Thymus (tissue), 11 donors: Measurements from ENCODE around the gene TGFB2. TPM values are rescaled to one million over a fixed set of nuclear protein-coding genes. Genes with fewer than 3 reads are reported as not detected.

Source experiments
- DNase-seq, 9 donors: peaks; one replicate each; pipeline ENCODE4 v3.0.0-alpha.2; 2013; ENCODE audit warnings: low spot score in 9 of 9, low read depth in 6 of 9, missing footprints in 1 of 9
- H3K27ac ChIP-seq, 2 donors: one replicate each; pipeline ENCODE4 v1.5.1; 2013; ENCODE audit warnings: control low read depth in 1 of 2, low read depth in 1 of 2, low read length in 1 of 2, mild to moderate bottlenecking in 1 of 2, moderate library complexity in 1 of 2
- H3K27me3 ChIP-seq, 2 donors: one replicate each; pipeline ENCODE4 v1.5.1; 2013; ENCODE audit warnings: low read length in 1 of 2; ENCODE audit not compliant: control insufficient read depth in 2 of 2, insufficient read depth in 1 of 2
- H3K36me3 ChIP-seq, 2 donors: one replicate each; pipeline ENCODE4 v1.5.1; 2013; ENCODE audit warnings: low read length in 1 of 2, mild to moderate bottlenecking in 1 of 2, moderate library complexity in 1 of 2; ENCODE audit not compliant: control insufficient read depth in 2 of 2, insufficient read depth in 2 of 2
- H3K4me1 ChIP-seq, 2 donors: one replicate each; pipeline ENCODE4 v1.5.1; 2013; ENCODE audit warnings: low read length in 2 of 2; ENCODE audit not compliant: control insufficient read depth in 2 of 2, insufficient read depth in 2 of 2
- H3K4me3 ChIP-seq, 2 donors: one replicate each; pipeline ENCODE4 v1.5.1; 2013; ENCODE audit warnings: low read length in 2 of 2, control low read depth in 1 of 2, mild to moderate bottlenecking in 1 of 2
- H3K9me3 ChIP-seq, 2 donors: one replicate each; pipeline ENCODE4 v1.5.1; 2013; ENCODE audit warnings: low read length in 1 of 2, mild to moderate bottlenecking in 1 of 2; ENCODE audit not compliant: control insufficient read depth in 2 of 2, insufficient read depth in 1 of 2
- WGBS: extraction: QIAGEN DNeasy Blood & Tissue Kit; methylation state at CpG from one replicate; pipeline ENCODE4 v1.1.7; 2013; 5-methylcytosine and 5-hydroxymethylcytosine counted together
- polyA plus RNA-seq: library from polyadenylated mRNA; stranded (reverse); fragments of 200-250 nt; gene quantifications from one replicate; pipeline ENCODE4 v1.2.3, GENCODE V29; 2013
- total RNA-seq: library from RNA; stranded (reverse); fragments of 120-200 nt; gene quantifications from one replicate; pipeline ENCODE4 v1.2.4, GENCODE V29; 2013
- donor health status: healthy.

TGFB2 gene
- total and polyA plus RNA-seq, 2 donors, result 0.94 to 1.6 TPM

DNA sequence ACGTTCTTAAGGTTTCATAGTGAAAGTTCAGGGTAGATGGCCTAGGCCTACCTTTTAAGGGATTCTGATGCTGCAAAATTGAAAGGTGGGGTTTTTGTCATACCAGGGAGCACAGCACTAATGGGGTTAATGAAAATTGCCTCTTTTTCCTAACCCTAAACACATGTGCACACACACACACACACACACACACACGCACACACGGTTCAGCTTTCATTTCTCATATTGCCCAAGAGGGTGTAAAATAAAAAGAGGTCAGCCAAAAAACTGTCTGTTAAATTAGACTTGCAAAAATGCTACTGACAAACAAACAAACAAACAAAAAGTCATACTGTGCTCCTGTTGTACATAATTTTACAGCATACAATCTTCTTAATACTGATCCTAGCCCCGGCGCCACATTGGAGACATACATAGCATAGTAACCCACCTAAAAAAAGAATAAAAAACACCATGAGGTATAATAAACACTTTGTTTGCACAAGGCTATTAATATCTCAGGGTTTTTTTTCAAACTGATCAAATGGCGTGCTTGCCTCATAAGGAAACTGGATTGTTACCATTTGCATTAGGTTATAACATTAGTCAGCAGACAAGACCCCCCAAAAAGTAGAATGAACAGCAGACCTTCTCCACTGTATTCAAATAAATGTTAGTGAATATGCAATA lies 69.1 kb downstream of the TGFB2 start:
- 92% methylated on average over 6 of the region's 6 CpGs for WGBS
- DNase-seq, result no peak
- Histone ChIP-seq H3K4me1 (no peaks in the 10 kb centered on the region), H3K36me3 (no peaks in the 10 kb centered on the region), H3K9me3 (no peaks in the 10 kb centered on the region), H3K27ac (no peak overlapping the region), H3K27me3 (no peaks in the 10 kb centered on the region), H3K4me3 (no peak overlapping the region)

- Histone ChIP-seq H3K4me3 (no peak overlapping the region), H3K27ac (no peak overlapping the region), H3K36me3 (no peaks in the 10 kb centered on the region), H3K27me3 (no peaks in the 10 kb centered on the region), H3K4me1 (no peaks in the 10 kb centered on the region), H3K9me3 (no peaks in the 10 kb centered on the region)
- DNase-seq, result no peak
- 92% methylated on average over 1 of the region's 1 CpG for WGBS
Observed at GRCh38 chr1:218415726-218416125, 70.6 kb downstream of the TGFB2 start.

DNA sequence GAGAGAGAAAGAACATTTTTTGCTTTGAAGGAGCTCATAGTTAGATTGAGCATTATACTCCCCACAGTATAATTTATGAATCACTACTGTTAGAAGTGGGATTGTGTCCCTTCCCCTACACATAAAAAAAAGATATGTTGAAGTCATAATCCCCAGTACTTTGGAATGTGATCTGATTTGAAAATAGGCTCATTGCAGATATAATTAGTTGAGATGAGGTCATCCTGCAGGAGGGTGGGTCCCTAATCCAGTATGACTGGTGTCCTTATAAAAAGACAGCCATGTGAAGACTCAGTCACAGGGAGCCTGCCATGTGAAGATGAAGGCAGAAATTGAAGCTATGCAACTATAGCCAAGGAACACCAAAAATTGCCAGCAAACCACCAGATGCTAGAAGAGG lies 76.4 kb downstream of the TGFB2 start:
- Histone ChIP-seq H3K4me1 (no peaks in the 10 kb centered on the region), H3K9me3 (no peaks in the 10 kb centered on the region), H3K4me3 (no peak overlapping the region), H3K36me3 (no peaks in the 10 kb centered on the region), H3K27me3 (no peaks in the 10 kb centered on the region), H3K27ac (no peak overlapping the region)
- DNase-seq, result no peak

DNA sequence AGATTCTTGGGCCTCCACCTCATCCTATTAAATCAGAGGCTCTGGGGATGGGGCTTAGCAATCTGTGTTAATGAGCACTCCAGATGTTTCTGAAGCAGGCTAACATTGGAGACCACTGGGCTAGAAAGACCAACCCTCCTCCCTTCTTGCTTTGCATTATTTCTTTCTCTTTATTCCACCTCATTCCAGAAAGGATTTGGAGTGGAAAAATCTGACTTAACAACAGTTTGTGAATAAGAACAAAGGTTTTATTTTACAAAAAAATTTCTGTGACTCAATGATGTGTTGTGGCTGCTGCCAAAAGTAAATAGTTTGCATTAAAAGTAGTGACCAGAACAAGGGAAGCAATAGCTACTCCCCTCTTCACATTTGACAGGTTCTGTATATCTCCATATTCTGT lies 79.4 kb downstream of the TGFB2 start:
- H3K9me3 ChIP-seq, result no peaks in the 10 kb centered on the region
- H3K4me1 ChIP-seq, result no peaks in the 10 kb centered on the region
- no peak for DNase-seq
- H3K27ac ChIP-seq, result no peak overlapping the region
- H3K36me3 ChIP-seq, result no peaks in the 10 kb centered on the region
- no peak overlapping the region for H3K4me3 ChIP-seq
- H3K27me3 ChIP-seq, result no peaks in the 10 kb centered on the region

DNA sequence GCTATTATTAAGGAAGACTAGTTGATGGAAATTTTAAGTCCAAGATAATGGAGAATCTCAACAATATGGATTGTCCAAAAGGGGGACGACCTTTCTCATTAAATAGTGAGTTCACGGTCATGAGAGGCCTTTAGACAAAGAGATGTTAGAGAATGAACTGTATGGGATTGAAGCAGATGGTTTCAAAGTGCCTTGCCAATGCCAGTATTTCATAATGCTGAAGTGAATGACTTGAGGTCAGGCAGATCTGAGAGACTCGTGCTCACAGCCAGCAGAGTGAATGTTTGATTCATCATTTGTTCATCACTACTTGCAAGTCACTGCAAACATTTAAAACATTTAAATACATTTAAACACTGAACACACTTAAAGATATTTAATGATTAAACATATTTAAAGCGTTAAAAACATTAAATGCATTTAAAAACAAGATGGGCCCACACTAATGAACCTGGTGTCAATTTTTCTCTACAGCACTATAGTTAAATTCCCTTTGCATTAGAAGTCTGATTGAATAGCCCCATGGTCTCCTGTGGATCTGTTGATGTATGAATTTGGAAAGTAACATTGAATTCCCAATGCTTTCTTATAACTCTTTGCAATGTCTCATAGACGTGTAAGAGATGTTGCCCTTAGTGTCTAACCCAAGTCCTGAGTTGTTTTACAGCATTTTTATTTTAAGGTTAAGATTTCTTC lies 80.7 kb downstream of the TGFB2 start:
- Histone ChIP-seq H3K4me3 (no peak overlapping the region), H3K27ac (no peak overlapping the region), H3K4me1 (no peaks in the 10 kb centered on the region), H3K9me3 (no peaks in the 10 kb centered on the region), H3K27me3 (no peaks in the 10 kb centered on the region), H3K36me3 (no peaks in the 10 kb centered on the region)
- DNase-seq, result no peak
- WGBS, result 93% methylated on average over 5 of the region's 5 CpGs

- Histone ChIP-seq H3K4me1 (no peaks in the 10 kb centered on the region), H3K27ac (no peak overlapping the region), H3K27me3 (no peaks in the 10 kb centered on the region), H3K9me3 (no peaks in the 10 kb centered on the region), H3K36me3 (no peaks in the 10 kb centered on the region), H3K4me3 (no peak overlapping the region)
- WGBS, result 92% methylated on average over 1 of the region's 1 CpG
- DNase-seq, result no peak
Observed at GRCh38 chr1:218426343-218426657, 81.2 kb downstream of the TGFB2 start.

- H3K4me1 ChIP-seq, result no peaks in the 10 kb centered on the region
- H3K9me3 ChIP-seq, result no peaks in the 10 kb centered on the region
- no peak overlapping the region for H3K4me3 ChIP-seq
- no peaks in the 10 kb centered on the region for H3K36me3 ChIP-seq
- DNase-seq, result no peak
- H3K27me3 ChIP-seq, result no peaks in the 10 kb centered on the region
- no peak overlapping the region for H3K27ac ChIP-seq
Observed at GRCh38 chr1:218429301-218429700, 84.2 kb downstream of the TGFB2 start.

GRCh38 chr1:218430346-218430745 lies 85.2 kb downstream of the TGFB2 start:
- H3K27me3 ChIP-seq, result no peaks in the 10 kb centered on the region

GRCh38 chr1:218430822-218431221 lies 85.7 kb downstream of the TGFB2 start:
- Histone ChIP-seq H3K36me3 (no peaks in the 10 kb centered on the region), H3K4me3 (no peak overlapping the region), H3K27me3 (no peaks in the 10 kb centered on the region), H3K4me1 (no peaks in the 10 kb centered on the region), H3K9me3 (no peaks in the 10 kb centered on the region), H3K27ac (no peak overlapping the region)
- DNase-seq, result no peak
- WGBS, result 86% methylated on average over 2 of the region's 2 CpGs

More at GRCh38 chr1:218430346-218430745, 85.2 kb downstream of the TGFB2 start:
- H3K4me3 ChIP-seq, result no peak overlapping the region
- H3K27ac ChIP-seq, result no peak overlapping the region
- no peak for DNase-seq
- no peaks in the 10 kb centered on the region for H3K9me3 ChIP-seq
- 91% methylated on average over 1 of the region's 1 CpG for whole genome bisulfite sequencing
- H3K4me1 ChIP-seq, result no peaks in the 10 kb centered on the region
- no peaks in the 10 kb centered on the region for H3K36me3 ChIP-seq
